HG03159 (cell line): ENCODE data around the gene MACO1.
"Not testable (repeated sequence)": the region's sequence is repeated elsewhere in the genome, so short reads cannot be mapped to it uniquely, and the experiment has no call there.

Experiments
- ATAC-seq: cut with Tn5 transposase; IDR thresholded peaks from one replicate; pipeline ENCODE4 v1.9.1; 2021; ENCODE audit warnings: mild to moderate bottlenecking, moderate library complexity; ENCODE audit not compliant: unreplicated experiment

MACO1 gene

GRCh38 chr1:25485536-25486411 lies 55.1 kb downstream of the MACO1 start:
- ATAC-seq = no peak

GRCh38 chr1:25486602-25487001 lies 55.9 kb downstream of the MACO1 start:
- ATAC-seq = no peak

- no peak for ATAC-seq
Measured at GRCh38 chr1:25487628-25488027, 56.9 kb downstream of the MACO1 start.

- no peak for ATAC-seq
Measured at GRCh38 chr1:25492323-25492722, 61.6 kb downstream of the MACO1 start.

GRCh38 chr1:25494952-25495351 lies 64.3 kb downstream of the MACO1 start:
- no peak for ATAC-seq

GRCh38 chr1:25500694-25501093 lies 70.0 kb downstream of the MACO1 start:
- no peak for ATAC-seq

- ATAC-seq = no peak
Measured at GRCh38 chr1:25501235-25502058, 70.8 kb downstream of the MACO1 start.

- ATAC-seq = no peak
Measured at GRCh38 chr1:25502957-25503356, 72.3 kb downstream of the MACO1 start.

- no peak for ATAC-seq
Measured at GRCh38 chr1:25503551-25504426, 73.1 kb downstream of the MACO1 start.

- ATAC-seq = no peak
Measured at GRCh38 chr1:25504706-25505595, 74.3 kb downstream of the MACO1 start.

- ATAC-seq = no peak
Measured at GRCh38 chr1:25505656-25506385, 75.1 kb downstream of the MACO1 start.

GRCh38 chr1:25506566-25507463 lies 76.1 kb downstream of the MACO1 start:
- ATAC-seq = not testable (repeated sequence)

GRCh38 chr1:25513666-25514065 lies 83.0 kb downstream of the MACO1 start:
- no peak for ATAC-seq

- no peak for ATAC-seq
Measured at GRCh38 chr1:25515033-25515432, 84.3 kb downstream of the MACO1 start.

- ATAC-seq = no peak
Measured at GRCh38 chr1:25516686-25517085, 86.0 kb downstream of the MACO1 start.

- ATAC-seq = no peak
Measured at GRCh38 chr1:25517476-25518394, 87.0 kb downstream of the MACO1 start.

GRCh38 chr1:25519624-25520023 lies 88.9 kb downstream of the MACO1 start:
- ATAC-seq = no peak
